ELR (cell line): Measurements from ENCODE around the gene OLA1.

ENCODE experiments used
- DNase-seq: peaks from one replicate; pipeline ENCODE4 v3.0.0-alpha.2; 2015; ENCODE audit warnings: low read depth

OLA1 gene

DNA sequence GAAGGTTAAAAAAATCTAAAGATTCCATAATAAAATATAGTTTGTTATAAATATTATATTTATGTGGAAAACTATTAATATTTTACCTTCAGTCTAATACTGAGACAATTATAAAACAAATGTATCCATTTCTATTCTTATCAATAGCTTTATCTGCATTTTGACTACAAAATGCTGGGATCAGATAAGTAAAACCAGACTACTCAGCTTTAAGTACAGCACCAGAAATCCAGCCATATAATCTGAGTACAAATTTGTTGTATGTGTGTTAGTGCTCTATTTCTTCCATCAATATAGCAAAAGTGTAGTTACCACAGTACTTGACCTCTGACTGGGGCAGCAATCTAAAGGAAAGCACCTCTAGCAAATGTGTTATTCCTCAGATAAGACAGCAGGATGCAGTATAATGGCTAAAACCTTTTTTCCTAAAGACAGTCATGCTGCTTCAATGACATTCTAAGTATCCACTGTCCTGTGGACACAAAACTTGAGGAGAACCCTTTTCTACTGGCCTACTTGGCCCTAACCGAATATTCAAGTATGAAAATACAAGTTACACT, 68.1 kb downstream of the OLA1 start:
- peak; percentile 44 for DNase-seq

DNA sequence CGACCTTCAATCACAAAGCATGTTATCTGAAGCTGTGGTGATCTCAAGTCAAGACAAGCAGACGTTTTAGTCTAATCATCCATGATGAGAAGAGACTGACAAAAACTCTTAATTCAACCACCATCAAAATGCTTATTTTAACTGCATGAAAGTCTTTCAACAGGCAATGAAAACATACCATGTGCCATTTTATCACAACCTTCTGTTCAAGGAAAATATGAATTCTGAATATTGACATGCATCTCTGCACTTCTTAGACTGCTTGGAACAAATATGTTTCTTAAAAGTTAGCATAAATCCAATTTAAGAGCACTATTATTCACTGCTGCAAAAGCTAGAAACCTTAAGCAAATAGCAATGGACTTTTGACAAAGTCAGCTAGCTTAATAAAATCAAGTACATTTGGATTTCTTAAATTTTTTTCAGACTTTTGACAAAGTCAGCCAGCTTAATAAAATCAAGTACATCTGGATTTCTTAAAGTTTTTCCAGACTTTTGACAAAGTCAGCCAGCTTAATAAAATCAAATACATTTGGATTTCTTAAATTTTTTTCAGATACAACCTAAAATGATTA, 70.9 kb downstream of the OLA1 start:
- DNase-seq = no peak

DNA sequence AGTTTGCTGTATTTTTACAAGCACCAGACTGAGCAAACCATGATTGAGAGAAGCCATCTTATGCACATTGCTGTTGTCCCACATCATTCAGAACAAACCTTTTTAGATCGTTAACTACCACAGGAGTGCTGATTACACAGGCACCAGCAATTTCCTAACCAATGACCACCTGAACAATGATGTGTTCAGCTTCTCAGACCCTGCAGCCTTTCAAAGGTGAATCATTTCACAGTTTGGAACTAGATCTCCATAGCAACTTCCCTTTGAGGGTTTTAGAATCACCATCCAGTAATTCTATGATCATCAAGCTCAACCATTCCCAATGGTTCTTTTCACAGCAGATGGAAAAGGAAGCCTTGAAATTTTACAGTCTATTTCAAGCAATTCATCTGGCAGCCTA, 71.4 kb downstream of the OLA1 start:
- peak; percentile 78 for DNase-seq

DNA sequence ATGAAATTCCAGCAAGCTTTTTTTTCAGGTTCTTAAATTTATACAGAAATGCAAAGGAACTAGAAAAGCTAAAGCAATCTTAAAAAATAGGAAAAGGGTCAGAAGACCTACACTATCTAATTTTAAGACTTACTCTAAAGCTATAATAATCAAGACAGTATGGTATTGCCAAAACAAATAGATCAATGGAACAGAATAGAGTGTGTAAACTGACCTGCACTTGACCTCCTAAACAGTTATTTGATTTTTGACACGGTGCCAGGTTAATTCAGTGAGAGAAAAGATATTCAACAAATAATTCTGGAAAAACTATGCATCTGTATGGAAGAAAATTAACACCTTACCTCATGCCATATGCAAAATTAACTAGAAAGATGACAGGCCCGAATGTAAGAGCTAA, 73.6 kb downstream of the OLA1 start:
- DNase-seq = no peak

DNA sequence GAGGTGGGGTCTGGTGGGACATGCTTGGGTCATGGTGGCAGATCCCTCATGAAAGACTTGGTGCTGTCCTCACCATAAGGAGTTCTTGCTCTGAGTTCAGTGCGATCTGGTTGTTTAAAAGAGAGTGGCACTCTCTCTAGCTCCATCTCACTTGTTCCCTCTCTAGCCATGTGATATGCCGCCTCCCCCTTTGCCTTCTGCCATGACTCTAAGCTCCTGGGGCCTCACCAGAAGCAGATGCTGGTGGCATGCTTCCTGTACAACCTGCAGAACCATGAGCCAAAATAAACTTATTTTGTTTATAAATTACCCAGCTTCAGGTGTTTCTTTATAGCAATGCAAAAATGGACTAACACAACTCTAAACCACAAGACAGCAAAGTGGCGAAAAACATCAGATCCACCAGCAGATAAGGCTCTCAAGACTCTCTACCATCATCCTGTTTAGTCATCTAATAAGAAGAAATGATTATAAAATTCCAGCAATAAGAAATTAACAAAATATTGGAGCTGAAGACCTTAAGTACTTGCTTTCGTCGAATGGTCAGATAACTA, 75.5 kb downstream of the OLA1 start:
- DNase-seq = no peak

DNA sequence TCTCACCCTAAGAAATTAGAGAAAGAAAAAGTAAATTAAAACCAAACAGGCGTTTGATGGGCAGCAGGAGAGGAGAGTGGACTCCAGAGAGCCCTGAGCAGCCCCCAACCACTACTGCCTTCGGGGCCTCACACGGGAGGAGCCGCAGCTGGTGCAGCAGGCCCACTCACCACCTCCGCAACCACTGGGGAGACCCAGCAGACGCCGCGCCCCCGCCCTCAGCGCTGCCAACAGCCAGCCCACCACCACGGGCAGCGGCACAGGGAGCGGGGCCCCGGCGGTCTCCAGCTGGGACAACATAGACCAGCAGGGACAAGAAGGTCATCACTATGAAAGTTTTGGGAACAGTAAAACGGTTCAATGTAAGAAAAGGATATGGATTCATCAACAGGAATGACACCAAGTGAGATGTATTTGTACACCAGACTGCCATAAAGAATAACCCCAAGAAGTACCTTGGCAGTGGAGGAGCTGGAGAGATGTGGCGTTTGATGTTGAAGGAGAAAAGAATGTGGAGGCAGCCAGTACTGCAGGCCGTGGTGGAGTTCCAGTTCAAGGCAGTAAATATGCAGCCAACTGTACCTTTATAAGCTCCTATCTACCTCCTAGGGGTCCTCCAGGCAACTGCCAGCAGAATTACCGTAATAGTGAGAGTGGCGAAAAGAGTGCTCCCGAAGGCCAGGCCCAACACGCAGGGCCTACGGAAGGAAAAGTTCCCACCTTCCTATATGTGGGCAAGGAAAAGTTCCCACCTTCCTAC, 76.5 kb downstream of the OLA1 start:
- DNase-seq = no peak

DNA sequence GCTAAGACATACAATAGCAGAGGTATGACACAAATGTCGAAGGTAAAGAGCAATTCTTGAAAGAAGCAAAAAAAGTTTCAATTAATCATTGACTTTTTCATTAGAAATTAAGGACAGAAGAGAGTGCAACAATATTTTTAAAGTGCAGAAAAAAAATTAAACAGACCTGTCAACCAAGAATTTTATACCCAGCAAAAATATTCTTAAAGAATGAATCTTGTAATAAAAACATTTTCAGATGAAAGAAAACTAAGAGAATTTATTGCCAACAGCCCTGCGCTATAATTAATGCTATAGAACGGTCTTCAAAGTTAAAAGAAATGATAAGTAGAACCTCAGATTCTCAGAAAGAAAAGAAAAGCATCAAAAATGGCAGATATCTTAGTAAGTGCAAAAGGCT, 79.0 kb downstream of the OLA1 start:
- no peak for DNase-seq

DNA sequence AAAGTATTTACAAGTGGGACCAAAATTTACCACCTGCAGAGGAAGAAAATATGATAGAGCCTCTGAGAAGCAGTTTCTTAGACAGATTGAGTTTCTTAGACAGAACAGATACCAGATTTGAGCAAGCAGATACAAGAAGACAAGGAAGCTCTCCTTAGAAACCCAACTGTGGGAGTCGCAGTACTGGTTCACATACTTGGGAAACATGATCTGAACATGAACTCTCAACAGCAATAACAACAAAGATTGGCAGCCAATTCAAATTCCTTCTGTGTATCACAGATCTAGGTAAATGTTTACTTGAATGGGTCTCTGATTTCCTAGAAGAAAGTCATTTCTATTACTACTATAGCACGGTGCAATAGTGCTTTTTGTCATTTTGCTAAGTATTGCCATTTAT, 82.1 kb downstream of the OLA1 start:
- no peak for DNase-seq

DNA sequence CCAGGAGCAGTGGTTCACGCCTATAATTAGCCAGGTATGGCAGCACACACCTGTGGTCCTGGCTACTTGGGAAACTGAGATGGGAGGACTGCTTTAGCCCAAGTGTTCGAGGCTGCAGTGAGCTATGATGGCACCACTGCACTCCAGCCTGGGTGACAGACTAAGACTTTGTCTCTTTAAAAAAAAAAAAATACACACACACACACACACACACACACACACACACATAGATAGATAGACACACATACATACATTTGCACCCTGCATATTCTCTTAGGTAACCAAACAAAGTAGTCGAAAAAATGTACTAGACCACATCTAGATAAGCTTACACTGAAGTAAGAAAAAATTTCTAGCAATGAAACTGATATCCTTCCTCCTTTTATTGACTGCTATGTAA, 86.8 kb downstream of the OLA1 start:
- no peak for DNase-seq

DNA sequence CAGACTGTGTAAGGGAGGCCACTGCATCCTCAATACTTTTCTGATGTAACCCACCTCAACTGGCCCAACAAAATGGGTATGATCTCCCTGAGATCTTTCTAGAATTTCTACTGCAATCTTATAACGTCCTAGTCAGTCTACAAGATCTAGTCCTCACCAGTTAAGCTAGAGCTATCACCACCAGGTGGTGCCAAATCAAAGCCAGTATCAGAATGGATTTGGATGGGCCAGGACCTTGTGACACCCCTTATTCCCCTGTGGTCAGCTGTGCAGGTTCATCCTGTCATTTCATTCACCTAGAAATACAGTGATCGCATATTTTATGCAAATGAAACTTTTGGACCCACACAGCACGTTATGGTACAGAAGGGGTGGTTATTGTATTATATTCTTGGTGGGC, 90.3 kb downstream of the OLA1 start:
- DNase-seq = peak; percentile 62

DNA sequence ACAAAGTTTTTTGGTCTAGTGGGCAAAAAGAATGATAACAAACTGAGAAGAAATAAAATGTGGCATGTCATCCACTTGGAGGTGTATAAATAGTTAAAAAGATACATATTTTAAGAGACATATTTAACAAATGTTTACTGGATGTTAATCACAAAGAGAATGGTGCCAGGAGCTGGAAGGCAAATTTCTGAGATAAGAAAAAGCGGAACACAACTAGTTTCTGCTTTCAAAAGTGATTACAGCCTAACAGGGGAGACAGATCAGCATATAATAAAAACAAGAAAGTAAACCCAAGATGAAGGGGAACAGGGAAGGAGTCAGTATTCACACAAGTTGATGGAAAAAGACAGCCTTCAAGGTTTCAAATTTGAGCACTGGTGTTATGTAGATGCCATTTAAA, 91.3 kb downstream of the OLA1 start:
- DNase-seq = no peak

DNA sequence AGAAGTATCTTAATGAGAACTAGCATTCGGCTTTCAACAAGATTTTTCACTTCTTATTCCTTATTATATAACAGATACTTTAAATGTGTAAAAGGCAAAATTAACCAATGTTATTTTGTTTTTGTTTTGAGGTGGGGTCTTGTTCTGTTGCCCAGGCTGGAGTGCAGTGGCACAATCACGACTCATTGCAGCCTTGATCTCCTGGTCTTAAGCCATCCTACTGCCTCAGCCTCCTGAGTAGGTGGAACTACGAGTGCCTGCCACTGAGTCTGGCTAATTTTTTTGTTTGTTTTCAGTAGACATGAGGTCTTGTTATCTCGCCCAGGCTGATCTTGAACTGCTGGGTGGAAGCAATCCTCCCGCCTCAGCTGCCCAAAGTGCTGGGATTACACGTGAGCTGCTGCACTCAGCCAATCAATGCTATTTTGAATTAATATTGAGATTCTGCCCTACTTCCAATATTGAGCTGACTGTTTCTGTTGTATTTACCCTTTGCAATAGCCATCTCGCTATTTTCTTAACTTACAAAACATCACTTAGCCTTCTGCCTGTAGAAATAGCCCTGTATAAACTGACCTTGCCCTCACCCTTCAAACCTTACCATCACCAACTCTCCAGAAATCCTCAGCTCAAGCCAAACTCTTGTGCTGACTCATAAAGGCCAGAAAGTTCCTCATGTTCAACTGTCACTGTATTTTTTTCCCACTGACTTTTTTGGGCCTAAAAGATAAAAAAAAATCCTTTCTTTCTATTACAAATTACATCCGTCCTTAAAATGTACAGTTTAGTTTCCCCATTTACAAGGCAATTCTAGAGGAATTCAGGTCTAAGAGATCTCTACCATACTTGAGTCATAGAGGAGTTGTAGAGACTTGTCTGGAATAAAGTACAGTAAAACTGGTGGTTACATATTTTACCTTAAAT, 94.3 kb downstream of the OLA1 start:
- DNase-seq = peak; percentile 41

DNA sequence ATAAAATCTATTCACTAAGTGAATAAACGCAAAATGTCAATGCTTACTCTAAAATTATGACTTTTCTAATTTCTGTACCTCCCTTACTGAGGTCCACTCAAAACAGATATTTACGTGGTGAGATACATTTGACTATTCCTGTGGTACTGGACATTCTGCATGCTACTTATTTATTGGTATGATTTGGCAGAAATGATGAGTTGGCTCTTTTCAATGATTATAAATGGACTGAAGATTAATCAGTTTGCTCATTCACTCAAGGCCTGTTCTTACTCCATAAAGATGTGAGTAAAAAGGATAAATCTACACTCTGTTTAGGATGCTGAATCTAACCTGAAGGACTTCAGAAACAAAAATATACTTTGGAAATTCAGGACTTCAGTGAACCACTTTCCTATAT, 98.8 kb downstream of the OLA1 start:
- DNase-seq = no peak

DNA sequence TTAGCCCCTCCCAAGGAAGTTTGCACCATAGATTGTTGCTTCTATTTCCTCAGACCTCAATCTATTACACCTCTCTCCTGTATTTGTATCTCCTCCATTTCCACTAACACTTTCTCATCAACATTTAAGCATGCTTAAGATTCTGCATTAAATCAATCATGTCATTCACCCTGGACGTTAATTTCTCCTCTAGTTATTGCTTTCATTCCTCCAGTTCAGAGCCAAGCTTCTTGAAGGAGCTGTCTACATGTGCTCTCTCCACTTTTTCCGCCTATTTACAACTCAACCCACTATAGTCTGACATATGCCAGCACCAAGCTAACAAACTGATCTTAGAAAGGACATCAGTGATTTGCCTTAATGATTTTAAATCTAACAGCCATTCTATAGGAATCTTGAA, 99.5 kb downstream of the OLA1 start:
- no peak for DNase-seq

DNA sequence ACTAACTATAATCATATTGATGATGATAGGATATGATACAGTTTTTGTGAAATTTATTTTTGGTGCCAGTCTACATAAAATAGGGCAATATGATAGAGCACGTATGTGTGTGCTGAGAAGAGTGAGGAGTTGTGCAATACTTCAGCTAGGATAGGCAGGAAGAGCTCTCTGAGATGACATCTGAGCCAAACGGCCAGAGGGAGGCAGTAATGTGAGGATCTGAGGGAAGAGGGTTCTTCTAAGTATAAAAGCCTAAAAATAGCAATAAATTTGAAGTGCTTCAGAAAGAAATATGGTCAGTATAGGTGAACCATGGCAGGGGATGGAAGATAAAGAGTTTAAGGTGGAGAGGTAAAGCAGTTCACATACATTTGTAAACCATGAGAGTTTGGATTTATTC, 102.5 kb downstream of the OLA1 start:
- peak; percentile 11 for DNase-seq

DNA sequence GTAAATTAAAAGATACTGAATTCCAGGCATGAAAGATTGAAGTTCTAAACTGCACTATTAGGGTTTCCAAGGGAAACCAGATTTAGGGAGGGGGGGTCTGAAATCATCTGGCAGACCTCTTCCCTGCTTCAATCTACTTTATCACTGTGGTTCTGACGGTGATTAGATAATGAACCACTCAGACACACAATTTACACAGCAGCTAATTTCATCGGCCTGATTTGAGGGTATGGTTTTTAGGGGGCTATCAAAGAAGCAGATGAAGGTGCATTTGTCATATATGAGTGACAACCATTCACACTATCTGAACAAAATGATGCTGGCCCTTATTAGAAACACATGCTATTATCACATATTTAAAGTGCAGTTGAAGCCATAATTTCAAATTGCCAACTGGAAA, 106.0 kb downstream of the OLA1 start:
- DNase-seq = no peak

DNA sequence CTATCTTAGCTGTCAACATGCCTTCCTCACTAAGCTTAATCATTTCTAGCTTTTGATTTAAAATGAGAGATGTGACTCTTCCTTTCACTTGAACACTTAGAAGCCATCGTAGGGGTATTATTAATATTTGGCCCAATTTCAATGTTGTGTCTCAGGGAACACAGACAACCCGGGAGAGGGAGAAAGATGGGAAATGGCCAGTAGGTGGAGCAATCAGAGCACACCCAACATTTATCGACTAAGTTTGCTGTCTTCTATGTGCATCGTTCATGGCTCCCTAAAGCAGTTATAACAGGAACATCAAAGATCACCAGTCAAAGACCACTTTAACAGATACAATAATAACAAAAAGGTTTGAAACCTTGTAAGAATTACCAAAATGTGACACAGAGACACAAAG, 110.2 kb downstream of the OLA1 start:
- DNase-seq = peak; percentile 29

DNA sequence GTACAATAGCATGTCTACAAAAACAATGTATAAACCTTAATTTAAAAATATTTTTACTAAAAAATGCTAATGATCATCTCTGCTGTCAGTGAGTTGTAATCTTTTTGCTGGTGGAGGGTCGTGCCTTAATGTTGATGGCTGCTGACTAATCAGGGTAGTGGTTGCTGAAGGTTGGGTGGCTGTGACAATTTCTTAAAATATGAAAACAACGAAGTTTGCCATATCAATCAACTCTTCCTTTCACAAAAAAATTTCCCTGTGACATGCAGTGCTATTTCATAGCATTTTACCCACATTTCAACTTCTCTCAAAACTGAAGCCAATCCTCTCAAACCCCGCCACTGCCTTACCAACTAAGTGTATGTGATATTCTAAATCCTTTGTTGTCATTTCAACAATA, 112.4 kb downstream of the OLA1 start:
- DNase-seq = no peak

DNA sequence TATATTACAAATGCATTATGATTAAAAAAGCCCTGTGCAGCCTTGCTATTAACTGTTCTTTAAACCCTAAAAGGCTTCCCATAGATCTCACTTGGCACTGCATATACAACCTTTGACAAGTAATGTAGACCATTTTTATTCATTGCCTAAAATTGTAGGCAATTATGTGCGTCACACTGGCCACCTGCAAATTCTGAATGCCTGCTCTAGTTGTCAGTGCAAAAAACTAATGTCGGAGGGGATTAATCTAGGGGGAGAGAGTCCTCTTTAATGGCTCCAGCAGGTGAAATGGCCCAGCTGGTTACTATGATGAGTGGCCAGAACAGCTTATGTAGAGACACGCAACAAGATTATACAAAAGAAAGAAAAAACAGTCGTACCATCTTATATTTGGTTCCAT, 123.2 kb downstream of the OLA1 start:
- no peak for DNase-seq

DNA sequence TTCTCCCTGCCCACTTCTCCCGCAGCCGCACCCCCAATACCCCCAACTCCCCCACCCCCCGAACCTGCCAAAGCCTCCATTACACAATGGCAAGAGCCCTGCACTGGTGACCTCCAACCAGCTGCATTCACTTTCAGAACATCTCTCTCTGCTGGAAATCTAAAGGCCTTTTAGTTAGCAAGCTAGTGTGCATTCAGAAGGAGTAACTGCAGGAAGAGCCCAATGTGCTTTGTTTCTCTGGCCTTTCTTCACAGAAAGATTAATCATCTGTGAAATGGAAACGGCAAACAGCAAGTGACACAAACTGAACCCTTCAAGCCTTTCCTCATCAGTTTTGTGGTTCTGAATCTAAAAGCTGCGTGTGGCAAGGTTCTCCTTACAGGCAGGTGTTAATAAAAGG, 124.2 kb downstream of the OLA1 start:
- DNase-seq = no peak

DNA sequence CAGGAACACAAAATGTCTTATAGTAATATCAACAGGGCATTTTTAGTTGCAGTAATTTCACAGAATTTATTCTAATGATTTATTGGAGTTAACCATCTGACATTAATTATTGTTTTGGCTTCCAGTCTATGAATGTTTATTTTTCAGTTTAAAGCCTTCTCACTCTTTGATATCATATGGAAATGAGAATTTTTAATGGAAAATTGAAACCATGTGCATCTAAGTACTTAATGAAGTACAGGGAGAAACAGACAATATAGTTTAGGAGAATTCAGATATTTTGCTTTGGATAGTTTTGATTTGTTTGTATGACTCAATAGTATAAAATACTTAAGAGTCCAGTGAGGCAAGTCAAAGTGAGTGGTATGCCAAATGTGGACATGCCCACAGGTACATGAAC, 126.1 kb downstream of the OLA1 start:
- DNase-seq = peak; percentile 40

DNA sequence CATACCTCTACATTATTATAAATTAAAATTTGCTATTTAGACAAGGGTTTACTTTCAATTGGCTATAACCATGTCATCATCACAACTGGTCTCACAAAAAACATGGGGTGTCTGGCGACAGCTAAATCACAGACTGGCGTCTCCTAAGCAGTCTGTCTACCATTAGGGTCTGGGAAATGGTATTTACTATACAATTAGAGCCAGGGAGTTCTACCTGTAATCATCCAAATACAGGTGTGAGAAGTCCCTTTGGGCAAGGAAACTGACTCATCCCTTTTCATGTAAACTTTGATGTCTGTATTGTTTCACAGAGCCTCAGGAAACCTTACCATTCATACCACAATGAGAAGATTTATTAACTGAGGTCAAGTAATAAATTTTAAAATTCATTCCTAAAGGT, 126.7 kb downstream of the OLA1 start:
- peak; percentile 48 for DNase-seq
